Activated naive CD4-positive, alpha-beta T cell treated with anti-CD3 and anti-CD28 coated beads, Interleukin-2, amount 50 U/mL, for 16 hours (primary cell): ENCODE data around the gene AGAP1.

ENCODE experiments used
- DNase-seq: peaks from one replicate; pipeline ENCODE4 v3.0.0-alpha.2; 2020

AGAP1 gene

DNA sequence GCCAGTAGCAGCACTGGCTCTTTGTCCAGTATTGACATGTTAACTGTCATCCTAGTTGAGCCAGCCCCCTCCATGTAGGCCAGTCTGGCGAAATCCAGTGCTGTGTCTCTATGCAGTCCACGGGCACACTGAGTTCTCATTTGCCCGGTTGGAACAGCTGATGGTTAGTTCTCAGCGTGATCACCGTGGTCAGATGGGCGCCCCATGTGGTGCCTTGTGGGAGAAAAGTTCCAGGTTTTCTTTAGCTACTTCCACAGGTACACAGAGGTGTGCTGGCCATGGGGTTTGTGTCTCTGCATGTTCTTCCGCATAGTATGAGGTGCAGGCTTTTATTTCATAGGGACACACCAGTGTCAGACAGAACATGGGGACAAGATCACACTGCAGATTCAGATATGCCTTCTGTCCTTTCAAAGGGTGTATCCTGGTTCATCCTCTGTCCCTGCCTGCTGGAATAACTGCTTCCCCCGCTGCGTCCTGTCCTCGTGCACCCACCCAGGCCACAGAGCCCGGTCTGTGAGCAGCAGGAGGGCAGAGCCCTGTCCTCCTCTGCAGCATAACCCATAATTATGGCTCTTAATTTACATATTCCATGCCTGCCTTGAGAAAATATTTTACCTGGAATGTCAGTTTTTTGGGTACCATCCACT lies 340.3 kb downstream of the AGAP1 start:
- no peak for DNase-seq

DNA sequence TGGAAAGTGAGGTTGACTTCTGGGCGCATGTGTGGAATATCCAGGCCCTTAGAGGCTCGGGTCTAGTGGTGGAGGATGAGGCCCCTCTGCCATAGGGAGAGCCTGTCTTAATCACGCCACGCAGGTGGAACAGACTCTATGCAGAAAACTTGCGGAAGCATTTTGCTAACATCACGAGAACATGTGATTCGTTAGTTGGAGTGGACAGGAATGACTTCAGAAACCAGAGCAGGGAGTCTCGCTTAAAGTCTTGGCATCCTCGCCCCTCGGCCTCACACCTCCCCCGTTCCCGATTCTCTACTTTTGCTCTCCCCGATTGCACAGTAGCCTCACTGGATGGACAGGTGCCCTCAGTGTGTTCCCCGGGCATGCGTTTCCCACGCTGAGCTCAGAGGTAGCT lies 340.9 kb downstream of the AGAP1 start:
- no peak for DNase-seq

DNA sequence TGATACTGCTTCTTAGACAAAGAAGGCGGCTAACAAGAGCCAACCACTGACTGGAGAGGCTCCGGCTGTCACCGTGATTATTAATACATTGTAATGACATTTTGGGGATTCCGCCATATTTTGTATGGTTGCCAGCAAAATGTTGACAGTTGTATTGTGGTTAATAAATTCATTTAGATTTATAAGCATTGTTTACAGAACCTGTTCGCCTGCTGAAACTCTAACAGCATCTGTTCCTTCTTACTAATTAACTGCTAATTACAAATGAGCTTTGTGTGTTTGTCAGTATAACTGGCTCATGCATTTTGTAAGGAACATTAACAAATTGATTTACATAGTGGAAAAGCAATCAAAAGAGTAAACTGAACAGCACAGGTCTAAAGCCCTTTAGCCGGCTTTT lies 342.0 kb downstream of the AGAP1 start:
- no peak for DNase-seq

DNA sequence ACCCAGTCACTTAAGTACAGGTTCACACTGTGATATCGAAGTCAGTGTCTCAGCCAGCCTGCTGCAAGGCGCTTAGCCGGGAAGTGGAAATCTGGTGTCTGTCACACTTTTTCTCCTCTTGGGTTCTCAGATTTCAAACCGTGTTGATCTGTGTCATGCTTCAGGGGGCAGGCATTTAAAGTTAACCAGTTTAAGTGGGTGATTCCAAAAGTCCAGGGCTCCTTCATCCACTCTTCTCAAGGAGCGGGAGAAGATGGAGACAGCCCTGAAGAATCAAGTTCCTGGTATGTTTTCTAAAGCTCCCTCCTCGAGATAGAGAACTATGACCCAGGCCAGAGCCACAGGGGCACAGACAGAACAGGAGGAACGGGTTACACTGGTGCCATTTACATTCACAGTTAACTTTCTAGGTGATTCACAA lies 342.7 kb downstream of the AGAP1 start:
- no peak for DNase-seq

DNA sequence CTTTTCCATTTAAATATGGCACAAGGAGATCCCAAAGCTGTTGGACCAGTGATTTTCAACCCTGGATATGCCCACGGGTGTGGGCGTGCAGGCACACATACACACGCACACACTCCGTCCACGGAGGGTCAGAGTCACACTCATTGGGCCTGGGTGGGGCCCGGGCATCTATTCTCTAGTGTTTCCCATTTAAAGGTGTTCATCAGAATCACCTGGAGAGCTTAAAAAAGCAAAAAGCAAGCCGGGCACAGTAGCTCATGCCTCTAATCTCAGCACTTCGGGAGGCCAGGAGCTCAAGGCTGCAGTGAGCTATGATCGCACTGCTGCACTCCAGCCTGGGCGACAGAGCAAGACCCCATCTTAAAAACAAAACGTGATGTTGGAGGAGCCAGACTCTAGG lies 345.4 kb downstream of the AGAP1 start:
- DNase-seq, result no peak

DNA sequence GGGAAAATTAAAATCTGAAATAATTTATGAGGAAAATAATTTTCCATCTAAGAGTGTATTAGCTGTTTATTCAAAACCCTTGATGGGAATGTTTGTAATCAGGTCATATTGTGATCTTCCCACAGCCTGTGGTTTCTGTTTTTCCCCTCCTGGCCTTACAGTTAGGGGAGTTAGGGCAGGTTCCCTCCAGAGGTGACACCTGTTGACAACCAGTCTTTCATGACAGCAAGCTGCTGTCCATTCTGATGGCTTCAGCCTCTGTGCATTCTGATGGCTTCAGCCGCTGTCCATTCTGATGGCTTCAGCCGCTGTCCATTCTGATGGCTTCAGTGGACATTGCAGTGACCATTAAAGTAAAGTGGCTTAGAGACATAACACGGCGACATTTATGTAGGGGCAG lies 346.1 kb downstream of the AGAP1 start:
- DNase-seq, result no peak

DNA sequence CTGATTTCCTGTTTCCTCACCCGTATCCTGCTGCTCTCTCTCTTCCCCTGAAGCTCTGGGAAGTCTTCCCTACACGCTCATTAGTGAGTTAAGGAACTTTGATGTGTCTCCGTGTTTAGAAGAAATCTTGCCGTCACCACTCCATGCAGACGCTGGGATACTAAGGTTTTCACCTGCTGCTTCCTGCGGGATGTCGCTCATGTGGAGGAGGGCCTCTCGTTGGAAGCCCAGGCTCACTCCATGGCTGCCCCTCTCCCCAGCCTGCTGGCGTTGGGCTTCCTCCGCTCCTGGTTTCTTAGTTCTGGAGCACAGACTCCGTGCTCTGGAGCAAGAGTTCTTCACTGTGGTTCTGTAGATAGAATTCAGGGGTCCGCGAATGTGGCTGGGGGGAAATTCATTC lies 348.0 kb downstream of the AGAP1 start:
- no peak for DNase-seq

DNA sequence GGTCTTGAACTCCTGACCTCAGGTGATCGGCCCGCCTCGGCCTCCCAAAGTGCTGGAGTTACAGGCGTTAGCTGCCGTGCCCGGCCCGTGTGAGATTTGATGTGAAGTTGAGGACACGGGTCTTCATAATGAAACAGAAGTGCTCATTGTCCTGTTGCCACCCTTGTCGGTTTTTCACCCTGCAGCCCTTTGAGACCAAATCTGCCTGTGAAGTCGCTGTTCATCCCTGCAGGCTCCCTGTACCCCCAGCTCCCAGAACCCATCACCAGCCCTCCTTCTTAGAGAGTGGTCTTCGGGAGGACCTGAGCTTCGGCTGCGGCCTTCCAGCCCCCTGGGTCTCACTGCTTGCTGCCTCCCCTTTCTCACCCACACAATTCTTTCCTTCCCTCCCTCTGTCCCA lies 349.1 kb downstream of the AGAP1 start:
- no peak for DNase-seq

DNA sequence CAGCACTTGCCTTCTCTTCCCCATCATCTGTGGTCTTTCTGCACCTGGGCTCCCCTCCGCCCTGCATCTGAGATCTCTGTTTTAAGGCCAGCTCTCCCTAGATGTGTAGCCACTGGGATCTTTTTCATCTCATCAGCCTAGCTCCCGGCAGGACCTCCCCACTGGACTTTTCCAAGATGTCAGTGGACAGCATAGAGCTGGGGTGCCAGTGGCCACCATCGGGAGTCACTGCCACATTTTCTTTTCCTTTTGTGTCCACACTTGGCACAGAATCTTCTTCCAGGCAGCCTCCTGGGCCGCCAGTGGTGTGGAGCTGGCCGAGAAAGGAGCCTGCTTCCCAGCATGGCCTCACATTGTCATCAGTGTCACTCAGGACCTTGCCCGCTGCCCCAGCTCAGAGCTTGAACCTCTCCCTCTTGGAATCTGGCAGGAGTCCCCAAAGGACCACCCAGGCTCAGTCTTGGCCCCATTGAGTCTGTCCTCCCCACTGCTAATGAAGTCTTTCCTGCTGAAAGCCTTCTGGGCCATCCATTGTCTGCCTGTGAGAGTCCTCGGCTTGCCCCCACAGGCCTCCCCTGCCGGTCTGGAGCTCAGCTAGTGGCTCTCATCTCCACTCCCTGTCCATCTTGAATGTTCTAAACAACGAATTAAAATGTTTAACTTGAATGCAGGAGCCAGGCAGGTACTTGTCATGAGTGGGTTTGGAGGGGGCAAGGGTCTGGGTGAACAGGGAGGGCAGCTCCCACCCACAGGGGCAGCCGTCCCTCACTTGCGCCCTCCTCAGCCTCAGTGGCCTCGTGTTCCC lies 349.9 kb downstream of the AGAP1 start:
- no peak for DNase-seq

DNA sequence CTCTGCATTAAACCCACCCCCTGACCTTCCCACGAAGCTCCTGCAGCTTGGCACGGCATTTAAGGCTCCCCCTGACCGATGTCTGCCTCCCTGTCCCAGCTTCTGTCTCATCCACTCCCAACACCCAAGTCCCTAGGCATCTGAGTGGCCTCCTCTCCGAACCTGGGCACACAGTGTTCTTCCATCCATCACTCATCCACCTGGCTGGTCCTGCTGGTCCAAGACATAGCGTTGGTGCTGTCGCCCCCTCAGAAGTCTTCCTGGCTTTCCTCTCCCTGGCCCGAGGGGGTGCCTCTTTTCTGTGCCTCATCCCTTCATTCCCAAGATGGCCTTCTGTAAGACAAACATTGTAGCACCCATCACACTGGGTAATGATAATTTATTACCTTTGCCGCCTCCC lies 350.7 kb downstream of the AGAP1 start:
- no peak for DNase-seq

DNA sequence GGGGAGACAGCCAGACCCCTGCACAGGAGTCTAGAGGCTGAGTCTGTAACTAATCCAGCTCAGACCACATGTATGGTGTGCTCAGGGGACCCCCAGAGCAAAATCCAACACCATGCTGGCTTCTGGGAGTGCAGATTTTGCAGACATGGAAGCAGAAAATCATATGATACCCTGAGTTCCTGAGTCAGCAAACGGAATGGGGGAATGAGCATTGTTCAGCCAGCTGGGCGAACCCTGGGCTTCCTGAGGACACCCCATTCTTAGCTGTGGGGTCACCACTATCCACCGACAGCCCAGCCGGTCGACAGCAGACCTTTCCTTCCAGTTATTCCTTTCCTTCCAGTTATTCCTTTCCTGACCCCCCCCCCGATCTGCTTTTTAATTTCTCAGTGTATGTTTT lies 351.4 kb downstream of the AGAP1 start:
- DNase-seq, result no peak

DNA sequence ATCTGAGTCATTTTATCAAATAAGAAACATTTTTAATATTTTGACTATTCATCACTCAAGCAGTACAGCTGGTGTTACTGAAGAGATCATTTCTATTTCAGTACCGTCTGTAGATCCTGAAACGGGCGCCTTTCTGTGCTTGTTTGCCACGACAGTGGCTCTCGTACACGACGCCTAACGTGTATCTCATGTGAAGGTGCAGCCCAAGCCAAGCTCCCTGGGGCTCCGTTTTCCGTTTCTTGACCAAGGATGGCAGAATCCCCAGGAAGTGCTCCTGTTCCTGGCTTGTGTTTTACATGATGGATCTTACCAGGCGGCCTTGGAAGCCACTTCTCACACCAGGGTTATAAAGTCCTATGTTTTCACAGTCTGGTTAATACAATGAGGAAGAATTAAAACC lies 353.7 kb downstream of the AGAP1 start:
- no peak for DNase-seq

DNA sequence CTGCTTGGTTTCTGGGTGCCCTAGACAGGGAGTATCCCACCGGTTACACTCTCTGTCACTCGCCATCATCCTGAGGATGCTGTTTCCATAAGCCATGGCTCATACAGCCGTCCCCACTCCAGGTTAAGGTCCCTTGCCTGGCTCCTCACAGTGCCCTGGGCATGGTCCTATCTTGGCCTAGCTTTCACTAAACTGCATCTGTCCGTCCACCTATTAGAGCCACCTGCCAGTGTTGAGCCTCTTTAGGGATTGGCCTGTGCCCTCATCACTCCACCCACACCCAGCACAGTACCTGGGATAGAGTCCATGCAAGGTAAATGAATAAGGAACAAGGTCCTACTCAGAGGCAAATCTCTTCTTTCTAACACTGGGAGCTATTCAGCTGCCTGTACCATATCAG lies 354.2 kb downstream of the AGAP1 start:
- DNase-seq, result no peak

DNA sequence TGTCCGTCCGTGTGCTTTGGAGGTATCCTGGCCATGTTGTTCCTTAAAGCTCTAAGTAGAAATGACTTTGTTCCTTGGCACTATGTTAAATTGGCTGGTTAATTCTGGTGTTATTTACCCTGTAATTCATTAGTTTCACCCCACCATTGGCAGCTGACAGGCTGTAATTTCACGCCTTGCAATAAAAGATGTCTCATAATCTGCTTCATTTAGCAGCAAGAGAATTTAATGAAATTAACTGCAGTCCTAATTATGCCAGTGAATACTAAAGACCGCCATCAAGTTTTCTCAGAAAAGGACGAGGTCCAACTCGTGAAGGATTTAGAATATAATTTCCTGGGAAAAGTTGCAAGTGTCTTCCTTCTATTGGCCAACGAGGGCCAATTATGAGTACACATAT lies 355.1 kb downstream of the AGAP1 start:
- DNase-seq, result no peak

DNA sequence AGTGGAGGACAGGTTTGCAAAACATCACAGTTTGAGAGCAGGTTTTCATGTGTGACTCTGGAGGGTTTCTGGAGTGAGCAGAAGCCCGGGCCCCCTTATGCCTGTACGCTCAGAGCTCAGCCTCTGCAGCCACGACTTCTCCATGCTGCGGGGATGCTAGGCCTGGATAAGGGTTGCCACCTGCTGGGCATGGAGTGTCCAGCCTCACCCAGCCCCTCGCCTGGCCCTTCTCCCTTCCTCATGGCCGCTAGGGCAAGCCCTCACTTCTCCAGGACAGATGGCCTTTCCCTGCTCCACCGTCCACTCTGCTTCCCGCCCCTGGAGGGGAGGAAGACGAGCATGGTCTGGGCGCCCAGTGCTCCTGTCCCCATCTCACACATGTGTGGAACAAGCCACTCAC lies 355.6 kb downstream of the AGAP1 start:
- no peak for DNase-seq

DNA sequence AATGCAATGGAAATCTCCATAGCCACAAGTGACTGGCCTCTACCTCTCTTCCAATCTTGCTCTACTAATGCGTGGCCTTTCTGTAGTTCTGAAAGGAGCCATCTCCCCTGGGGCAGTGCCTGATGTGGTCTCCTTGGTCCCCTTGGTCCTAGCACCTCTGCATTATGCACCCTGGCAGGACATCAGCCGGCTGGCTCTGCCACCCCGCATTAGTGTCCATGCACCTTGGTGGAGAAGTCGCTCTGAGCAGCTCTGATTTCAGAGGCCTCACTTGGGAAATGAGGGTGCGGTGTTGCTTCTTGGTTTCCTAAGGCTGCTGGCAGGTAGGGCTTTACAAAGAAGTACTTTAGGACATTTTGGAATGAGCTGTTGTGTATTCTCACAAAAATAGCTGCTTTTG lies 356.4 kb downstream of the AGAP1 start:
- no peak for DNase-seq

DNA sequence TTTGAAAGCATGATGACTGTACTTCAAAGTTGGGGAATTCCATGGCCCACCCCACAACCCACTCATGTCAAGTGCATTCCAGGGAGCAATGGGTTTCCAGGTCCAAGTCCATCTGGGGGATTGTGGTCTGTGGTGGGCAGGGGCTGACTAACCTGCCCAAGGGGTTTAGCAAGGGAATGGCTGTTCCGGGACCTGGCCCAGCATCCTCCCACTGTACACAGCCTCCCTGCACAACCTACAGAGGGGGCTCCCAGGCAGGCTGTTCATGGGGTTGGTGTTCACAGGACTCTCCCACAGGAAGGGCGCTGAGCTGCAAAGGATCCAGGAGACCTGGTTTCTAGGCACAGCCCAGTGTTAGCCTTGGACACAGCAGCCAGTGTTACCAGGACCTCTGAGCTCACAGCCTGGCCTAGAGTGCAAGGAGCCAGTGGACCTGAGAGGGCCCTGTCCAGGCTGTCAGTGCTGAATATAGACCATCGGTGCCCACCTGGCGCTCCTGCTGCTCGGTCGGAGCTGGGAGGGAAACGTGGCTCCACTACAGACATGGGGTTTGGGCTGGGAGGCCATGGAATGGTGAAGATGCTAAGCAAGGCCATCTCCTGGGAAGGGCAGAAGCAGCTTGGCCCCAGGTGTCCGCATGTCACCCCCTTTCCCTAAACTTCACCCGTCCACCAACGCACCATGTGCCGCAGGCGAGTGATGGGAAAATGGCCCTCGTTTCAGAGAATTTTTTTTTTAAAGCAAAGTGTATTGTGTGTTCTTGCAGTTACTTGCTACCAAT lies 357.1 kb downstream of the AGAP1 start:
- DNase-seq, result no peak

DNA sequence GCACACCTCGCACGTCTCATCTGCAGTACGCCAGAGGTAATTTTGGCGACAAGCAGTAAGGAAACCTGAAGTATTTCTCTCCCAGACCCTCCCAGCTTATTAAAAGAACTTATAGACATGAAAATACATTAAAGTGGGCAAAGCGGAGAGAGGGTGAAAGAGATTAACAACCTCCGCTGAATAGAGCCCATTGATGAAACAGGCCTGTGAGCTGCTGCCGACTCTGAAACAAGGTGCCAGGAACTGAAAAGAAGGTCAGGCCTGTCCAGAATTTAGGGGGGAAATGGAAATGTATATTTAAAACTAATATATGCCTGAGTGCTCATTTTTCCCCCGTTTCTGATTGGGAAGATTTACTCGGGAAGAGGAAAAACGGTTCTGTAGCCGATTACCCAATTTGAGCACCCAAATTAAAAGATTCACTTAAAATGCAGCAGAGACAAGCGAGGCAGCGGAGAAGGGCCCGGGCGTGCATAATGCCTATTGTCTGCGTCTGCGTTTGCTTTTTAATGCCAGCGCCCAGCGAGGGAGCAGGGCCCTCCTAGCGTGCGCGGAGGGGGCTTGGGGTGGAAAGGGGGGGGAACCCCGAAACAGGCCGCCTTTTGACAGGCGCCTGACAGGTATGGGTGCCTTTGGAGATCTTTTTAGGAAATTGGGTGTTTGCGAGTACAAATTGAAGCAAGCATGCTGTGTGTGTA lies 358.1 kb downstream of the AGAP1 start:
- DNase-seq, result no peak

DNA sequence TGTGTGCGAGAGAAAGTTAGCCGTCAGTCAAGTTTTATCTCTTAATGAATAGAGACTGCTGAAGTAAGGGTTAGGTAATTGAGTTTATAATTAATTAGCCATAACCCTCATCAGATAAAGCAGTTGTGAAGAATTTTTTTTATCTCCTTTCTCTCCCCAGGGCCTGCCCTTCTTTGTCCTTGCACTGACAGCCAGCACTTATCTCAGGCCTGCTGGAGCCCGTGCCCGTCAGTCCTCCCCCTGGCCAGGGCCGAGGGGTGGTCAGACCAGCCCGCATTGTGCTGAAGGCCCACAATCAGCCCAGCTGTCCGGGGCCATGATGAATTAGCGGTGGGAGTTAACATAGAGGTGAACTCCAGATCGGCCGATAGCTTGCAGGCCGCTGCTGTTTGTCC lies 358.7 kb downstream of the AGAP1 start:
- no peak for DNase-seq

DNA sequence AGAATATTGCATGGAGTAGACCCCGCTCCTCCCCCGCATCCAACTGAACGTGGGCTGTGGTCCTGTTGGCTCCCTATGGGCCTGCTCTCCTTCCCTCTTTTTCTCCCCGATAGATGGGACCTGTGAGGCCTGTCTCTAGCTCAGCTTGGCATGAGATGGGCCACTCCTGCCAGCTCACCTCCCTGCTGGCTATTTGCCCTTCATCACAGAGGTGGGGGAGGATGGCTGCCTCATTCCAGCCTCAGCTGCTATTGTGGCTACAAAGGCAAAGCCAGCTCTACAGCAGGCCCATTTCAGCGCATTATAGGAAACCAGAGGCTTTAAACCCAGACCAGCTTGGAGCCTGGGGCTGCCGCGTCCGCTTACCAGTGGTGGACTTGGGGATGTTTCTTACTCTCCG lies 360.4 kb downstream of the AGAP1 start:
- DNase-seq, result no peak

DNA sequence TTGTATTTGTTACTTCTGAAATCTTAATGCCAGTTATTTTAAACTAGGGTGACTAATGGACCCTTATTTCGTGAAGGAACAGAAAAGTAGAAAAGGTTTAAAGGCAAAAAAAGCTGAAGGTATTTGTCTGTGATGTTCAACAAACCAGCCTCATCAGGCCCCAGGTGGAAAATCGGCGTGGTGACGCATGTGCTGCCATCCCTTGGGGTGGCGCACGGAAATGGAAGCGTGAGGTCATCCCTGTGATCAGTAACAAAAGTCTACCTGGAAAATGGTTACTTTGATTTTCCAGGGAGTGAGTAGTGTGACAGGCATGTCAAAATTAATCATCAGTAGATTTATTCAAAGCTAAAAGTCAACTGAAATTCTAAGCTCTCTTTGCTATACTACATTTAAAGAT lies 361.2 kb downstream of the AGAP1 start:
- DNase-seq, result no peak

DNA sequence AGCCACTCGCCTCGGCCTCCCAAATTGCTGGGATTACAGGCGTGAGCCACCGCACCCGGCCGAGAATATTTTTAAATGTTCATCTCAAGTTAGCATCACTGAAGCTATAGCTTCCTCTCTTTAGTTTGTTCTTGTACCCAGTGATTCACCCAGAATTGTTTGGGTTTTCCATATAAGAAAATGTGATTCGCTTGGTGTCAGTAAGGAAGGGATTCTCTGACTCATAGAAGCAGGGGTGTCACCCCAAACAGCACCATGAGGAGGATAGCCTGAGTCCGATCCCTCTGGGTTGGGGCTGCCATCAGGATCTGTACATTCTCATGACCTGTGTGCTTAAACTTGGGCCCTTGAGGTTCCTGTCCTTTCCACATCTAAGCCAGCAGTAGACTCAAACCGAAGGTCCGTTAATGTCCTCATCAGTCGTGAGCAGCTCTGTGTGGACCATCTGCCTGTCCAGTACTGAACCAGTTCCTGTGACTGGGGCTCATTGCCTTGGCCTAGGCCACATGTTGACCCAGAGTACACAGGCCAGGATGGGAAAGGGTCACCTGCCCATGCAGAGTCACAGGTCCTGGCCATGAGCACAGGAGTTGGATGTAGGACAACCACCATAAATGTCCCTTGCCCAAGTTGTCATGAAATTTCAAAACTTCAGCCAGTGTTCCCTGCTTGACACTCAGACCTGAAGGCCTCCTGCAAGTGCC lies 362.5 kb downstream of the AGAP1 start:
- DNase-seq, result no peak

DNA sequence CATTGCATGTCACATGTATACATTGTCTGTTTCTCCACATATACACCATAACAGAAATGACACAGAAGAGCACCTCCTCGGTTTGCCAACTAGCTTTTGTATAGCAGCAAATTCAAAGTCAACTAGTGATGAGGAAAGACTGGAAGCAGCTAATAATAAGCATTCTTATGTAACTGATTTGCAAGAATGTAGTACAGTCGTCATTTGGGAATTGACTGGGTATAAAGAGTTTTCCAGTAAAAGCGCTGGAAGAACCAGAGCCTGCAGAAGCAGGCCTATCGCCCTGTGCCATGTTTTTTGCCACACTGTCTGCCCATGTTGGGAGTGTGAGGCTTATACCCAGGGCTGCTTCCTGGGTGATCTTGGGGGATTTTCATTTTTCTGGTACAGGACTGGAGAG lies 363.8 kb downstream of the AGAP1 start:
- no peak for DNase-seq
